ENCODE measurements around the gene FBXW2. TPM values are rescaled to one million over a fixed set of nuclear protein-coding genes. Genes with fewer than 3 reads are reported as not detected.

The FBXW2 gene
- polyA plus RNA-seq (ENCODE audit: low read depth in 6 of 6), result 10 to 100 TPM; 23.2 to 32.3 (median 31.6) TPM

- Mint-ChIP-seq H3K9me3 (no peaks in the 10 kb centered on the region), H3K4me1 (peaks cover 26 to 44% (median 32%) of the 10 kb centered on the region in 3 donors), H3K27ac (peak within 1 kb of the TSS; percentile 92 to 98 (median 96)), H3K27me3 (no peaks in the 10 kb centered on the region), H3K4me3 (peak within 1 kb of the TSS; percentile 88 to 97 (median 94)), H3K36me3 (no peaks in the 10 kb centered on the region)
- DNase-seq (peak; percentile 74), ATAC-seq (ENCODE audit: low read depth in 2 of 2) (peak; percentile 84 to 85)
Observed at GRCh38 chr9:120792898-120793765, at the start of gene FBXW2. TSS of gene FBXW2 (minus strand) at chr9:120793416. CDS start at chr9:120788258, 5,158 bp downstream.

DNA sequence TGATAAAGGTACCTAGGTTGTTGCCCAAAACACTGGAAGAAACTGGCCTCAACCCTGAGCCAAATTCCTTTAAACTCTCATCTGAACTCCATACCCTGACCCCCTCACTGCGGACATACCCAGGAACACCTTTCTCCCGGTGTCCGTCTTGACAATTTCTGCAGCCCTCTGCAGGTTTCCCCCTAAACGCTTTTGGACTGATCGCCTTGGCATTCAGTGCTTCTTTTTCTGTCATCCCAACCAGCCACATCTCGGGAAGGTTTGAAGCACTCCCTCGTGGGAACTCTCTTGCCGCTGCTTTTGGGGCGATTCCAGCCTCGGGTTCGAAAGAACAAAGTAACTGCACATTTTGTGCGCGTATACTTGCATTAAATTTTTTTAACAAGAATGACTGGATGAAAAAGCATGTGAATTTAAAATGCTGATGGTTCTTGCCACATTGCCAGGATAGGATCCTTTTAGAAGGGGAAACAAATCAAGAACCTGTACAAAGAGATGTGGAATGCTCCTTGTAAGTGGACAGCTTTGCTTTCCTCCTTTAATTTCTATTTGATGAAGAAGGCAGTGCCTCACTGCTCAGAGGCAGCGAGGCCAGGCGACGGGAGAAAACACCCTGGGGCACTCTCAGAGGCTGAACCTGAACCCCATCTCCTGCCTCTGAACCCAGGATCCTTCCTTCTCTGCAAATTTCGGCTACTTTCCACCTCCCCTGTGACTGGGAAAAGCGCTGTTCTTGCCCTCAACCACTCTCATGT, 48.9 kb upstream of the FBXW2 start:
- ATAC-seq (ENCODE audit: low read depth in 2 of 2) (peak; percentile 2 to 7), DNase-seq (no peak)
- Mint-ChIP-seq H3K9me3 (no peaks in the 10 kb centered on the region), H3K4me3 (peak overlapping the region; percentile 93 to 100 (median 96)), H3K27ac (peak overlapping the region; percentile 81 to 99 (median 98)), H3K4me1 (peaks cover 30 to 58% (median 50%) of the 10 kb centered on the region in 3 donors), H3K36me3 (peaks cover 8 to 19% of the 10 kb centered on the region in 2 donors), H3K27me3 (no peaks in the 10 kb centered on the region)

DNA sequence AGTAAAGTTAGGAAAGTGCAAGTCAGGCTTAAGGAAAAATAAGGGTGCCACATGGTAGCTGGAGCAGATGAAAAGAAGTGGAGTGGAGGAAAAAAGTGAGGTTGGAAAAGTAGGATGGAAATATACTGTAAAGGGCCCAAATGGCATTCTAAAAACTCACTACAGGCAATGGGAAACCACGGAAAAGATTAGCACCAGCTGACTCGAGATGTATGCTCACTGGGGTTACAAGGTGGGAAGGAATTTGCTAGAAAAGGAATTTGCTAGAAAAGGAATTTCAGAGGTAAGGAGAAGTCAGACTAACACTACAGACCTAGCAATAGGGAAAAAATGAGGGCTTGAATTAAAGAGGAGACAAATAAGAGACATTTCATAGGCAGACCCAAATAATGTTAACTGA, 45.9 kb upstream of the FBXW2 start:
- Mint-ChIP-seq H3K9me3 (no peaks in the 10 kb centered on the region), H3K27me3 (no peaks in the 10 kb centered on the region)
- ATAC-seq (ENCODE audit: low read depth in 2 of 2), result no peak

GRCh38 chr9:120837921-120838320, 44.7 kb upstream of the FBXW2 start:
- DNase-seq (no peak), ATAC-seq (ENCODE audit: low read depth in 2 of 2) (no peak)
- peaks cover 7% of the 10 kb centered on the region in 2 donors for H3K36me3 Mint-ChIP-seq
- no peak overlapping the region for H3K27ac Mint-ChIP-seq
- H3K4me1 Mint-ChIP-seq, result peaks cover 31 to 39% (median 32%) of the 10 kb centered on the region in 3 donors
- H3K27me3 Mint-ChIP-seq, result no peaks in the 10 kb centered on the region
- peak overlapping the region in 1 of 8 donors; percentile 16 for H3K4me3 Mint-ChIP-seq
- H3K9me3 Mint-ChIP-seq, result no peaks in the 10 kb centered on the region

More for the DNA sequence above, 45.9 kb upstream of the FBXW2 start:
- DNase-seq, result no peak
- Mint-ChIP-seq H3K36me3 (peaks cover 7 to 9% of the 10 kb centered on the region in 2 donors), H3K4me1 (peaks cover 31 to 50% (median 42%) of the 10 kb centered on the region in 3 donors), H3K4me3 (peak overlapping the region in 1 of 8 donors; percentile 2), H3K27ac (peak overlapping the region in 3 of 6 donors; percentile 19 to 70 (median 67))

- H3K27ac Mint-ChIP-seq, result no peak overlapping the region
- no peak for ATAC-seq (ENCODE audit: low read depth in 2 of 2)
- peaks cover 7 to 9% (median 8%) of the 10 kb centered on the region in 3 donors for H3K4me1 Mint-ChIP-seq
- H3K36me3 Mint-ChIP-seq, result peaks cover 20 to 29% of the 10 kb centered on the region in 2 donors
- no peaks in the 10 kb centered on the region for H3K27me3 Mint-ChIP-seq
- no peaks in the 10 kb centered on the region for H3K9me3 Mint-ChIP-seq
- DNase-seq, result no peak
- no peak overlapping the region for H3K4me3 Mint-ChIP-seq
Observed at GRCh38 chr9:120833325-120833724, 40.1 kb upstream of the FBXW2 start.

DNA sequence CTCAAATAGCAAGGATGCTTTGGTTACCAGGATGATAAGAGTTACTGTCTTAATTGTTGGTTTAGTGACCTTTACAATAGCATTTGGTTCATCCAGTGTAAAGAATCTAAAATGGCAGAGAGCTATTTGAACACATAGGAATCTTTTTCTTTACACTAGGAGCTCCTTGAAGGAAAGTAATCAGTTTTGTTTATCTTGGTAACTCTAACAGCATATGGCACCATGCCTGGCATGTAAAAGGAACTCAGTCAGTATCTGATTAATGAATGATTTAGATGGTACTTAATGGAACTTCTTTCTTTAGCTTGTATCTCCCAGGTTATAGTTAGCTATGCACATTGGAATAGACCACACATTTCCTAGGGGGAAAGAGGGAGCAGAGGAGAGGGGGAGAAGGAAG, 39.6 kb upstream of the FBXW2 start:
- DNase-seq (no peak), ATAC-seq (ENCODE audit: low read depth in 2 of 2) (no peak)
- no peak overlapping the region for H3K4me3 Mint-ChIP-seq
- H3K4me1 Mint-ChIP-seq, result peaks cover 5 to 6% (median 6%) of the 10 kb centered on the region in 3 donors
- H3K27me3 Mint-ChIP-seq, result no peaks in the 10 kb centered on the region
- H3K27ac Mint-ChIP-seq, result peak overlapping the region in 1 of 6 donors; percentile 26
- H3K36me3 Mint-ChIP-seq, result peaks cover 21 to 28% of the 10 kb centered on the region in 2 donors
- H3K9me3 Mint-ChIP-seq, result no peaks in the 10 kb centered on the region

- Mint-ChIP-seq H3K4me1 (peaks cover 0 to 4% (median 2%) of the 10 kb centered on the region in 3 donors), H3K27me3 (no peaks in the 10 kb centered on the region), H3K36me3 (peaks cover 27 to 29% of the 10 kb centered on the region in 2 donors), H3K9me3 (no peaks in the 10 kb centered on the region), H3K27ac (no peak overlapping the region), H3K4me3 (no peak overlapping the region)
- DNase-seq, result no peak
- ATAC-seq (ENCODE audit: low read depth in 2 of 2), result no peak
Observed at GRCh38 chr9:120830865-120831264, 37.6 kb upstream of the FBXW2 start.

GRCh38 chr9:120830151-120830550, 36.9 kb upstream of the FBXW2 start:
- Mint-ChIP-seq H3K9me3 (no peaks in the 10 kb centered on the region), H3K4me3 (no peak overlapping the region), H3K4me1 (peaks cover 0 to 4% (median 0%) of the 10 kb centered on the region in 3 donors), H3K27me3 (no peaks in the 10 kb centered on the region), H3K36me3 (peaks cover 26 to 27% of the 10 kb centered on the region in 2 donors), H3K27ac (peak overlapping the region in 1 of 6 donors; percentile 58)
- DNase-seq (no peak), ATAC-seq (ENCODE audit: low read depth in 2 of 2) (no peak)

DNA sequence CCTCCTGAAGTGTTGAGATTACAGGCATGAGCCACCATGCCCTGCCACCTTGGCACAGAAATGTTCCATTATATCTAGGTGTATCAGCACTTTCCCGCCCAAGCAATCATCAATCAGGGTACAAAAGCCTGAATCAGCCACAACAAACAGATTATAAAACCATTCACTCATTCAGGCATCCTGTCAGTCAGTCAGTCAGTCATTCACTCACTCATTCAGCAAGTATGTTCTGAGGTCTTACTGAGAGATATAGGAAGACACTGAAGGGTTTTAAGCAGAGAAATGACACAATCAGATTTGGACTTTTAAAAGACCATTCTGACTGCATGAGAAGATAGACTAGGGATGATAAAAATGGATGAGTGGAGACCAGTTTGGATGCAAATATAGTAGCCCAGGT, 36.4 kb upstream of the FBXW2 start:
- DNase-seq, result no peak
- no peak for ATAC-seq (ENCODE audit: low read depth in 2 of 2)
- no peaks in the 10 kb centered on the region for H3K27me3 Mint-ChIP-seq
- H3K9me3 Mint-ChIP-seq, result no peaks in the 10 kb centered on the region
- peaks cover 0 to 3% (median 0%) of the 10 kb centered on the region in 3 donors for H3K4me1 Mint-ChIP-seq
- peaks cover 29 to 30% of the 10 kb centered on the region in 2 donors for H3K36me3 Mint-ChIP-seq
- no peak overlapping the region for H3K4me3 Mint-ChIP-seq
- no peak overlapping the region for H3K27ac Mint-ChIP-seq

DNA sequence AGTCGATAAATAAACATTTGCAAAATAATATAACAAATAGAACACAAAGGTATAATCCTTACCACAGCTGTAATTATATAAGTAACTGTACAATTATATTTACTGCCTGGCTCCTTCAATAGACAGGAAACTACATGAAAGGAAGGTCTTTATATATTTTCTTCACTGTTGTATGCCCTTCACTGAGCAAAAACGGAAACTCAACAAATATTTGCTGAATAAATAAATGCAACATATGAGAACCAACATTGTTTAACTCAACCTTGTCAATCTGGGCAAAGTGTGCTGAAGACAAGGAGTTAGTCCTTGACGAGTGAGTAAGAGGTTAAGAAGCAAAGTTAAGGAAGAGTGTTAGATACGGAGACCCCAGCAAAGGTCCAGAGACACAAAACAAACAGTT, 26.9 kb upstream of the FBXW2 start:
- DNase-seq (no peak), ATAC-seq (ENCODE audit: low read depth in 2 of 2) (no peak)
- H3K27ac Mint-ChIP-seq, result peak overlapping the region in 1 of 6 donors; percentile 4
- H3K36me3 Mint-ChIP-seq, result peaks cover 44 to 52% of the 10 kb centered on the region in 2 donors
- H3K4me1 Mint-ChIP-seq, result peaks cover 0 to 4% (median 0%) of the 10 kb centered on the region in 3 donors
- H3K9me3 Mint-ChIP-seq, result no peaks in the 10 kb centered on the region
- H3K27me3 Mint-ChIP-seq, result no peaks in the 10 kb centered on the region
- no peak overlapping the region for H3K4me3 Mint-ChIP-seq

DNA sequence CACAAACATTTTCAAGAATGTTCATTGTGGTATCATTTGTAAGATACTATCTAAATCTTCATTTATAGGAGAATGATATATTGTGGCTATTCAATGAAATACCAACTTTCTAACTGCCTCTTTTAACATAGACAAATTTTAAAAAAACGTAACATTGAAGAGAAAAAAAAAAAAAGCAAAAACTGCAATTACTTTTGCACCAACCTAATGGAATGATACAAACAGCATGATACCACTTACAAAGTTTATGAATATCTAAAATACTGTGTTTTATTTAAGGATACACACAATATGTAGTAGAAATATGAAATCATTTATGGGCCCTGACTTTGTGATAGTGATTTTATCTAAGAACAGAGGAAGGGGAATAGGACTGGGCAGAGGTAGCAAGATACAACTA, 25.4 kb upstream of the FBXW2 start:
- no peaks in the 10 kb centered on the region for H3K9me3 Mint-ChIP-seq
- ATAC-seq (ENCODE audit: low read depth in 2 of 2), result no peak
- peaks cover 36 to 46% of the 10 kb centered on the region in 2 donors for H3K36me3 Mint-ChIP-seq
- no peak for DNase-seq
- peaks cover 0 to 4% (median 0%) of the 10 kb centered on the region in 3 donors for H3K4me1 Mint-ChIP-seq
- H3K4me3 Mint-ChIP-seq, result no peak overlapping the region
- H3K27me3 Mint-ChIP-seq, result no peaks in the 10 kb centered on the region
- peak overlapping the region in 1 of 6 donors; percentile 57 for H3K27ac Mint-ChIP-seq

DNA sequence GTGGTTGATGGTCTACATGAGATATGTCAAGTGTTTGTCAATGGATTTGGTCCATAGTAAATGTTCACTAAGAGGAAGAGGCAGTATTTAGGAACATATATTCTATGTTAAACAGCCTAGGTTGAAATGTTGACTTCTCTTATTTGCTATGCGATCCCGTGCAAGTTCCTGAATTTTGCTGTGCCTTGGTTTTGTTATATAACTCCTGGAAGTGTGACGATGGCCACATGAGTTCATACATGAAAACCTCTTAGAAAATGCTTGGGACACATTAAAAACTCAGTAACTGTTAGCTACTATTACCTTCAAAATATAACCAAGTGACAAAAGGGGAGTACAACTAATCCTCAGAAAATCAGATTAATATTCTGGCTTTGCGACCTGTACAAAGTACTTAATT, 21.9 kb upstream of the FBXW2 start:
- ATAC-seq (ENCODE audit: low read depth in 2 of 2), result no peak
- Mint-ChIP-seq H3K4me3 (no peak overlapping the region), H3K27me3 (no peaks in the 10 kb centered on the region), H3K27ac (no peak overlapping the region), H3K4me1 (peaks cover 0 to 4% (median 0%) of the 10 kb centered on the region in 3 donors), H3K36me3 (peaks cover 46 to 47% of the 10 kb centered on the region in 2 donors), H3K9me3 (peaks cover 0 to 15% (median 10%) of the 10 kb centered on the region in 7 donors)
- DNase-seq, result no peak

- peaks cover 38 to 76% of the 10 kb centered on the region in 2 donors for H3K36me3 Mint-ChIP-seq
- no peaks in the 10 kb centered on the region for H3K27me3 Mint-ChIP-seq
- H3K9me3 Mint-ChIP-seq, result peaks cover 0 to 67% (median 55%) of the 10 kb centered on the region in 7 donors
- H3K4me3 Mint-ChIP-seq, result no peak overlapping the region
- H3K4me1 Mint-ChIP-seq, result no peaks in the 10 kb centered on the region
- DNase-seq, result no peak
- ATAC-seq (ENCODE audit: low read depth in 2 of 2), result no peak
- H3K27ac Mint-ChIP-seq, result no peak overlapping the region
Observed at GRCh38 chr9:120808931-120809330, 15.7 kb upstream of the FBXW2 start.

All from naive B cell (primary cell).